Mesenchymal stem cell (in vitro differentiated cells and primary cell): ENCODE results near the gene PKHD1.

Experiments used
- DNase-seq: peaks from one replicate; pipeline ENCODE4 v3.0.0-alpha.2; 2013
- H2AFZ ChIP-seq: one replicate; pipeline ENCODE4 v1.6.1; 2013; ENCODE audit warnings: low read depth, mild to moderate bottlenecking, control low read depth, inconsistent platforms, low read length, moderate library complexity
- H2AK5ac ChIP-seq: 2 replicates; pipeline ENCODE4 v1.6.1; 2013; ENCODE audit warnings: low read length, moderate library complexity, mild to moderate bottlenecking, inconsistent platforms; ENCODE audit not compliant: severe bottlenecking
- H2BK120ac ChIP-seq: one replicate; pipeline ENCODE4 v1.6.1; 2013; ENCODE audit warnings: low read depth, mild to moderate bottlenecking, inconsistent platforms, low read length, moderate library complexity
- H2BK12ac ChIP-seq, 2 experiments: one replicate each; pipeline ENCODE4 v1.6.1; 2013; ENCODE audit warnings: inconsistent platforms in 2 of 2, low read length in 2 of 2, mild to moderate bottlenecking in 2 of 2, moderate library complexity in 2 of 2, control low read depth in 1 of 2
- H2BK15ac ChIP-seq: one replicate; pipeline ENCODE4 v1.6.1; 2013; ENCODE audit warnings: mild to moderate bottlenecking, low read depth, inconsistent platforms; ENCODE audit not compliant: poor library complexity, severe bottlenecking
- H2BK5ac ChIP-seq: 2 replicates; pipeline ENCODE4 v1.6.1; 2013; ENCODE audit warnings: low read depth, mild to moderate bottlenecking, low read length, control low read depth, inconsistent platforms; ENCODE audit not compliant: poor library complexity, severe bottlenecking
- H3K14ac ChIP-seq, 2 experiments: one replicate each; pipeline ENCODE4 v1.6.1; 2013; ENCODE audit warnings: inconsistent platforms in 2 of 2, low read length in 2 of 2, control low read depth in 1 of 2, mild to moderate bottlenecking in 1 of 2, moderate library complexity in 1 of 2
- H3K18ac ChIP-seq, 2 experiments: one replicate each; pipeline ENCODE4 v1.6.1; 2013; ENCODE audit warnings: inconsistent platforms in 2 of 2, low read length in 2 of 2, control low read depth in 1 of 2, low read depth in 1 of 2, mild to moderate bottlenecking in 1 of 2
- H3K23ac ChIP-seq, 2 experiments: one replicate each; pipeline ENCODE4 v1.6.1; 2013; ENCODE audit warnings: inconsistent platforms in 2 of 2, low read length in 2 of 2, mild to moderate bottlenecking in 2 of 2, moderate library complexity in 2 of 2, control low read depth in 1 of 2
- H3K27ac ChIP-seq: 2 replicates; pipeline ENCODE4 v1.5.1; 2013; ENCODE audit warnings: mild to moderate bottlenecking, moderate library complexity, low read length, control low read depth, inconsistent platforms; ENCODE audit not compliant: poor library complexity, severe bottlenecking
- H3K27me3 ChIP-seq, 2 experiments: 2 replicates each; pipeline versions ENCODE4 v1.6.1 to v1.7.0; 2013; ENCODE audit warnings: low read length in 2 of 2, mild to moderate bottlenecking in 2 of 2, moderate library complexity in 2 of 2, control low read depth in 1 of 2, inconsistent platforms in 1 of 2; ENCODE audit not compliant: control insufficient read depth in 1 of 2, insufficient read depth in 1 of 2
- H3K36me3 ChIP-seq, 2 experiments: 2 replicates each; pipeline versions ENCODE4 v1.6.1 to v1.7.0; 2013; ENCODE audit warnings: low read length in 2 of 2, control low read depth in 1 of 2, inconsistent platforms in 1 of 2, low read depth in 1 of 2, mild to moderate bottlenecking in 1 of 2; ENCODE audit not compliant: insufficient read depth in 2 of 2, control insufficient read depth in 1 of 2
- H3K4ac ChIP-seq, 2 experiments: one replicate each; pipeline ENCODE4 v1.6.1; 2013; ENCODE audit warnings: inconsistent platforms in 2 of 2, low read length in 2 of 2, mild to moderate bottlenecking in 2 of 2, moderate library complexity in 2 of 2, control low read depth in 1 of 2, low read depth in 1 of 2
- H3K4me1 ChIP-seq: 2 replicates; pipeline ENCODE4 v1.6.1; 2013; ENCODE audit warnings: low read depth, low read length, control low read depth; ENCODE audit not compliant: control insufficient read depth, insufficient read depth
- H3K4me2 ChIP-seq: 2 replicates; pipeline ENCODE4 v1.6.1; 2013; ENCODE audit warnings: low read length, mild to moderate bottlenecking, inconsistent platforms; ENCODE audit not compliant: poor library complexity, severe bottlenecking
- H3K4me3 ChIP-seq, 2 experiments: 2 replicates each; pipeline versions ENCODE4 v1.5.1 to v1.7.0; 2013; ENCODE audit warnings: low read length in 2 of 2, mild to moderate bottlenecking in 2 of 2, control low read depth in 1 of 2, low read depth in 1 of 2; ENCODE audit not compliant: insufficient read depth in 1 of 2
- H3K79me1 ChIP-seq: replicated peaks from 2 replicates; pipeline ENCODE4 v1.6.1; 2013; ENCODE audit warnings: mild to moderate bottlenecking, control low read depth, low read length, inconsistent platforms; ENCODE audit not compliant: poor library complexity, severe bottlenecking
- H3K9ac ChIP-seq: 2 replicates; pipeline ENCODE4 v1.7.0; 2013; ENCODE audit warnings: mild to moderate bottlenecking, low read length, moderate library complexity
- H3K9me3 ChIP-seq: 2 replicates; pipeline ENCODE4 v1.7.0; 2013; ENCODE audit warnings: mild to moderate bottlenecking, low read length; ENCODE audit not compliant: control insufficient read depth
- H4K8ac ChIP-seq: one replicate; pipeline ENCODE4 v1.6.1; 2013; ENCODE audit warnings: inconsistent platforms, mild to moderate bottlenecking, low read length, moderate library complexity
- H4K91ac ChIP-seq: one replicate; pipeline ENCODE4 v1.6.1; 2013; ENCODE audit warnings: mild to moderate bottlenecking, low read length, inconsistent platforms
- WGBS: methylation state at CpG from one replicate; pipeline ENCODE4 v1.1.7; 2013; ENCODE audit warnings: mixed read lengths; 5-methylcytosine and 5-hydroxymethylcytosine counted together

The PKHD1 gene

GRCh38 chr6:52019092-52019491 is 68.3 kb downstream of the PKHD1 start:
- no peaks in the 10 kb centered on the region for H3K9me3 ChIP-seq
- no peak overlapping the region for H3K4me2 ChIP-seq
- H2BK120ac ChIP-seq = no peak overlapping the region
- H3K14ac ChIP-seq = no peak overlapping the region
- H3K36me3 ChIP-seq = no peaks in the 10 kb centered on the region
- no peaks in the 10 kb centered on the region for H3K79me1 ChIP-seq
- no peak overlapping the region for H2AFZ ChIP-seq
- no peak overlapping the region for H2BK5ac ChIP-seq
- H2AK5ac ChIP-seq = no peak overlapping the region
- no peak for DNase-seq
- no peak overlapping the region for H4K8ac ChIP-seq
- H3K27ac ChIP-seq = no peak overlapping the region
- H2BK12ac ChIP-seq = no peak overlapping the region
- no peak overlapping the region for H2BK15ac ChIP-seq
- no peak overlapping the region for H3K9ac ChIP-seq
- H3K18ac ChIP-seq = no peak overlapping the region
- no peak overlapping the region for H3K4me3 ChIP-seq
- 43% methylated on average over 3 of the region's 3 CpGs for WGBS
- H3K4ac ChIP-seq = no peak overlapping the region
- H3K23ac ChIP-seq = no peak overlapping the region
- no peak overlapping the region for H4K91ac ChIP-seq
- H3K4me1 ChIP-seq = peaks cover 2% of the 10 kb centered on the region
- peaks cover 0 to 18% of the 10 kb centered on the region in 2 experiments for H3K27me3 ChIP-seq

GRCh38 chr6:52016915-52017748 is 70.3 kb downstream of the PKHD1 start:
- Histone ChIP-seq H3K4ac (no peak overlapping the region), H3K23ac (no peak overlapping the region), H4K91ac (no peak overlapping the region), H2BK120ac (no peak overlapping the region), H4K8ac (no peak overlapping the region), H2AK5ac (no peak overlapping the region), H2BK12ac (no peak overlapping the region), H2BK15ac (no peak overlapping the region), H3K14ac (no peak overlapping the region), H3K36me3 (no peaks in the 10 kb centered on the region), H3K27ac (no peak overlapping the region), H3K4me3 (no peak overlapping the region), H3K79me1 (no peaks in the 10 kb centered on the region), H3K27me3 (peaks cover 0 to 13% of the 10 kb centered on the region in 2 experiments), H2AFZ (no peak overlapping the region), H3K9ac (no peak overlapping the region), H3K4me1 (peaks cover 2% of the 10 kb centered on the region), H3K4me2 (no peak overlapping the region), H2BK5ac (no peak overlapping the region), H3K18ac (no peak overlapping the region), H3K9me3 (no peaks in the 10 kb centered on the region)
- 82% methylated on average over 11 of the region's 14 CpGs for WGBS
- no peak for DNase-seq

DNA sequence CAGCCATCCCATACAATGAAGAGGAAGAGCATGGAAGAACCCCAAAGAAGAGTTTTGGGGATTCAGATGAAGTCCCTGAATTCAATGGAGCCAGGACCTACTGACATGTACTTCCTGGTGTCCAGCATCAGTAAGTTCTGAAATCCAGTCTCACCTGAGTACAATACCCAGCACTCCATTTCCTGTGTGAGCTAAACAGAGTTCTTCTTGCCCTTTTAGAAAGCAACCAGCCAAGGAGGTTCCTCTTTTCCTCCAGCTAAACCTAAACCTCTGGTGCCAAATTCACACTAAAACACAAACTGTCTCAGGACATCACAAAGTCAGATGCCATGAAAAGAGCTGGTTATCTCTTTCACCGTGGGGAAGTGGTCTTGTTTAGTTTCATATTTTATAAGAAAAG is 71.5 kb downstream of the PKHD1 start:
- Histone ChIP-seq H3K9ac (no peak overlapping the region), H3K4me1 (peaks cover 2% of the 10 kb centered on the region), H2AK5ac (no peak overlapping the region), H3K4me2 (no peak overlapping the region), H3K4me3 (no peak overlapping the region), H3K14ac (no peak overlapping the region), H2BK12ac (no peak overlapping the region), H2BK5ac (no peak overlapping the region), H3K23ac (no peak overlapping the region), H4K91ac (no peak overlapping the region), H3K4ac (no peak overlapping the region), H2AFZ (no peak overlapping the region), H3K79me1 (no peaks in the 10 kb centered on the region), H3K9me3 (no peaks in the 10 kb centered on the region), H3K27ac (no peak overlapping the region), H3K18ac (no peak overlapping the region), H4K8ac (no peak overlapping the region), H2BK120ac (no peak overlapping the region), H3K27me3 (peaks cover 0 to 5% of the 10 kb centered on the region in 2 experiments), H3K36me3 (no peaks in the 10 kb centered on the region), H2BK15ac (no peak overlapping the region)
- WGBS = 70% methylated on average over 1 of the region's 1 CpG
- DNase-seq = no peak

DNA sequence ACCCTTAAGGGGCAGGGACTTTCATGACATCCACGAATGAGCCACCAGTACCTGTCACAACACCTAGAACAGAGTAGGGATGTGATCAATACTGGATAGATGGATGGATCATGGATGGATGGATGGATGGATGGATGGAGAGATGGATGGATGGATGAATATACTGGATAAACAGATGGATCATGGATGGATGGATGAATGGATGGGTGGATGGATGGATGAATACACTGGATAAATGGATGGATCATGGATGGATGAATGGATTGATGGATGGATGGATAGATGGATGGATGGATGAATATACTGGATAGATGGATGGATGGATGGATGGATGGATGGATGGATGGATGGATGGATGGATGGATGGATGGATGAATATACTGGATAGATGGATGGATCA is 73.0 kb downstream of the PKHD1 start:
- no peak overlapping the region for H3K4me3 ChIP-seq
- H3K23ac ChIP-seq = no peak overlapping the region
- no peak overlapping the region for H2AFZ ChIP-seq
- H2BK15ac ChIP-seq = no peak overlapping the region
- no peaks in the 10 kb centered on the region for H3K36me3 ChIP-seq
- H2BK12ac ChIP-seq = no peak overlapping the region
- H3K9me3 ChIP-seq = no peaks in the 10 kb centered on the region
- H4K8ac ChIP-seq = no peak overlapping the region
- no peak overlapping the region for H2AK5ac ChIP-seq
- H3K9ac ChIP-seq = no peak overlapping the region
- no peak overlapping the region for H4K91ac ChIP-seq
- DNase-seq = no peak
- H3K14ac ChIP-seq = no peak overlapping the region
- H3K4me2 ChIP-seq = no peak overlapping the region
- no peaks in the 10 kb centered on the region for H3K27me3 ChIP-seq
- H2BK120ac ChIP-seq = no peak overlapping the region
- no peak overlapping the region for H3K27ac ChIP-seq
- peaks cover 2% of the 10 kb centered on the region for H3K4me1 ChIP-seq
- H3K18ac ChIP-seq = no peak overlapping the region
- H2BK5ac ChIP-seq = no peak overlapping the region
- no peak overlapping the region for H3K4ac ChIP-seq
- no peaks in the 10 kb centered on the region for H3K79me1 ChIP-seq
- 31% methylated on average over 1 of the region's 1 CpG for WGBS
